Panc1 (cell line): ENCODE data around the gene HHEX.

Source experiments
- SIN3A ChIP-seq: IDR thresholded peaks from 2 replicates; pipeline ENCODE4 v1.6.1; 2012; ENCODE audit warnings: low read depth, mild to moderate bottlenecking, low read length, moderate library complexity, borderline replicate concordance; ENCODE audit not compliant: insufficient read depth
- TCF7L2 ChIP-seq: IDR thresholded peaks from 2 replicates; pipeline ENCODE4 v1.6.1; 2011; ENCODE audit warnings: mild to moderate bottlenecking, low read depth, low read length, inconsistent platforms
- TF ChIP-seq, protein P1 (sequence below): fragments of 450-650 bp; IDR thresholded peaks from 2 replicates; pipeline ENCODE4 v1.5.1; 2017; ENCODE audit warnings: mild to moderate bottlenecking
- TF ChIP-seq, protein P2 (sequence below), 2 experiments: IDR thresholded peaks; 2 replicates each; pipeline ENCODE4 v1.6.1; 2011 to 2012; ENCODE audit warnings: low read depth in 2 of 2, control low read depth in 1 of 2, low read length in 1 of 2, mild to moderate bottlenecking in 1 of 2, moderate library complexity in 1 of 2; ENCODE audit not compliant: insufficient read depth in 1 of 2

DNA sequence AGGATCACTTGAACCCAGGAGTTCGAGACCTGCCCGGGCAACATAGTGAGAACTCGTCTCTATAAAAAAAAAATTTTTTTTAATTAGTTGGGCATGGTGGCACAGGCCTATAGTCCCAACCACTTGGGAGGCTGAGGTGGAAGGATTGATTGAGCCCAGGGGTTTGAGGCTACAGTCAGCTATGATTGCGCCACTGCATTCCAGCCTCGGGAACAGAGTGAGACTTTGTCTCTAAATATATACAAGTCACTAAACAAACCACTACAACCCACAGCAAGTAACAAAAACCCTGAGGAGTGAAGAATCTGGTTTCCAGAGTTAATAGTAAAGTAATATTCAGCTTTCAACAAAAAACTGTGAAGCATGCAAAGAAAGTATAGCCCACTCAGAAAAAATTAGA, 32.7 kb upstream of the HHEX start:
- TF ChIP-seq, protein P1, sequence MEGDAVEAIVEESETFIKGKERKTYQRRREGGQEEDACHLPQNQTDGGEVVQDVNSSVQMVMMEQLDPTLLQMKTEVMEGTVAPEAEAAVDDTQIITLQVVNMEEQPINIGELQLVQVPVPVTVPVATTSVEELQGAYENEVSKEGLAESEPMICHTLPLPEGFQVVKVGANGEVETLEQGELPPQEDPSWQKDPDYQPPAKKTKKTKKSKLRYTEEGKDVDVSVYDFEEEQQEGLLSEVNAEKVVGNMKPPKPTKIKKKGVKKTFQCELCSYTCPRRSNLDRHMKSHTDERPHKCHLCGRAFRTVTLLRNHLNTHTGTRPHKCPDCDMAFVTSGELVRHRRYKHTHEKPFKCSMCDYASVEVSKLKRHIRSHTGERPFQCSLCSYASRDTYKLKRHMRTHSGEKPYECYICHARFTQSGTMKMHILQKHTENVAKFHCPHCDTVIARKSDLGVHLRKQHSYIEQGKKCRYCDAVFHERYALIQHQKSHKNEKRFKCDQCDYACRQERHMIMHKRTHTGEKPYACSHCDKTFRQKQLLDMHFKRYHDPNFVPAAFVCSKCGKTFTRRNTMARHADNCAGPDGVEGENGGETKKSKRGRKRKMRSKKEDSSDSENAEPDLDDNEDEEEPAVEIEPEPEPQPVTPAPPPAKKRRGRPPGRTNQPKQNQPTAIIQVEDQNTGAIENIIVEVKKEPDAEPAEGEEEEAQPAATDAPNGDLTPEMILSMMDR: no peak
- TF ChIP-seq SIN3A: no peak
- TF ChIP-seq, protein P2, sequence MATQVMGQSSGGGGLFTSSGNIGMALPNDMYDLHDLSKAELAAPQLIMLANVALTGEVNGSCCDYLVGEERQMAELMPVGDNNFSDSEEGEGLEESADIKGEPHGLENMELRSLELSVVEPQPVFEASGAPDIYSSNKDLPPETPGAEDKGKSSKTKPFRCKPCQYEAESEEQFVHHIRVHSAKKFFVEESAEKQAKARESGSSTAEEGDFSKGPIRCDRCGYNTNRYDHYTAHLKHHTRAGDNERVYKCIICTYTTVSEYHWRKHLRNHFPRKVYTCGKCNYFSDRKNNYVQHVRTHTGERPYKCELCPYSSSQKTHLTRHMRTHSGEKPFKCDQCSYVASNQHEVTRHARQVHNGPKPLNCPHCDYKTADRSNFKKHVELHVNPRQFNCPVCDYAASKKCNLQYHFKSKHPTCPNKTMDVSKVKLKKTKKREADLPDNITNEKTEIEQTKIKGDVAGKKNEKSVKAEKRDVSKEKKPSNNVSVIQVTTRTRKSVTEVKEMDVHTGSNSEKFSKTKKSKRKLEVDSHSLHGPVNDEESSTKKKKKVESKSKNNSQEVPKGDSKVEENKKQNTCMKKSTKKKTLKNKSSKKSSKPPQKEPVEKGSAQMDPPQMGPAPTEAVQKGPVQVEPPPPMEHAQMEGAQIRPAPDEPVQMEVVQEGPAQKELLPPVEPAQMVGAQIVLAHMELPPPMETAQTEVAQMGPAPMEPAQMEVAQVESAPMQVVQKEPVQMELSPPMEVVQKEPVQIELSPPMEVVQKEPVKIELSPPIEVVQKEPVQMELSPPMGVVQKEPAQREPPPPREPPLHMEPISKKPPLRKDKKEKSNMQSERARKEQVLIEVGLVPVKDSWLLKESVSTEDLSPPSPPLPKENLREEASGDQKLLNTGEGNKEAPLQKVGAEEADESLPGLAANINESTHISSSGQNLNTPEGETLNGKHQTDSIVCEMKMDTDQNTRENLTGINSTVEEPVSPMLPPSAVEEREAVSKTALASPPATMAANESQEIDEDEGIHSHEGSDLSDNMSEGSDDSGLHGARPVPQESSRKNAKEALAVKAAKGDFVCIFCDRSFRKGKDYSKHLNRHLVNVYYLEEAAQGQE (IDR thresholded peaks at IDR 0.05; ENCODE audit: insufficient read depth in 1 of 2, low read depth in 2 of 2, low read length in 1 of 2): no peak
- TF ChIP-seq TCF7L2: no peak
